Astrocyte (in vitro differentiated cells and primary cell): ENCODE measurements around the gene ESRRB. TPM values are rescaled to one million over a fixed set of nuclear protein-coding genes. Genes with fewer than 3 reads are reported as not detected.

Experiments used
- DNase-seq: peaks from one replicate; pipeline ENCODE4 v3.0.0-alpha.2; 2010; ENCODE audit warnings: low read depth
- FAIRE-seq: peaks from 2 replicates; lab custom pipeline; 2011; peaks lifted over from hg19 to GRCh38; lab: Jason Lieb, UNC
- H2AFZ ChIP-seq: 2 replicates; pipeline ENCODE4 v1.6.0; 2012; ENCODE audit warnings: low read depth, low read length, inconsistent platforms
- H3K27ac ChIP-seq: 2 replicates; pipeline ENCODE4 v1.5.1; 2011; ENCODE audit warnings: low read depth, low read length, inconsistent platforms
- H3K27me3 ChIP-seq: 2 replicates; pipeline ENCODE4 v1.6.0; 2011; ENCODE audit warnings: low read length, inconsistent platforms; ENCODE audit not compliant: insufficient read depth
- H3K36me3 ChIP-seq: 2 replicates; pipeline ENCODE4 v1.5.1; 2011; ENCODE audit warnings: low read length, inconsistent platforms; ENCODE audit not compliant: insufficient read depth
- H3K4me1 ChIP-seq: 2 replicates; pipeline ENCODE4 v1.5.1; 2011; ENCODE audit warnings: low read length, inconsistent platforms; ENCODE audit not compliant: insufficient read depth
- H3K4me2 ChIP-seq: 2 replicates; pipeline ENCODE4 v1.6.0; 2012; ENCODE audit warnings: low read length, inconsistent platforms
- H3K4me3 ChIP-seq: 2 replicates; pipeline ENCODE4 v1.5.1; 2011; ENCODE audit warnings: low read depth, mild to moderate bottlenecking, low read length, inconsistent platforms; ENCODE audit not compliant: insufficient read depth
- H3K79me2 ChIP-seq: 2 replicates; pipeline ENCODE4 v1.6.0; 2012; ENCODE audit warnings: mild to moderate bottlenecking, low read length, inconsistent platforms; ENCODE audit not compliant: insufficient read depth
- H3K9ac ChIP-seq: 2 replicates; pipeline ENCODE4 v1.6.0; 2012; ENCODE audit warnings: mild to moderate bottlenecking, low read length, inconsistent platforms
- H3K9me3 ChIP-seq: 2 replicates; pipeline ENCODE4 v1.5.1; 2012; ENCODE audit warnings: low read depth, mild to moderate bottlenecking, low read length, inconsistent platforms; ENCODE audit not compliant: insufficient read depth
- H4K20me1 ChIP-seq: 2 replicates; pipeline ENCODE4 v1.6.0; 2012; ENCODE audit warnings: low read length, inconsistent platforms; ENCODE audit not compliant: insufficient read depth
- H3K27ac Mint-ChIP-seq: one replicate; pipeline ENCODE4 v1.8.0; 2021; ENCODE audit warnings: mild to moderate bottlenecking, mixed read lengths; ENCODE audit not compliant: unreplicated experiment
- H3K27me3 Mint-ChIP-seq: one replicate; pipeline ENCODE4 v1.8.0; 2021; ENCODE audit warnings: low read depth, mixed read lengths; ENCODE audit not compliant: unreplicated experiment
- H3K36me3 Mint-ChIP-seq: one replicate; pipeline ENCODE4 v1.8.0; 2021; ENCODE audit warnings: low read depth, mixed read lengths; ENCODE audit not compliant: unreplicated experiment
- H3K4me1 Mint-ChIP-seq: one replicate; pipeline ENCODE4 v1.8.0; 2021; ENCODE audit warnings: low read depth, mixed read lengths; ENCODE audit not compliant: unreplicated experiment
- H3K4me3 Mint-ChIP-seq: one replicate; pipeline ENCODE4 v1.8.0; 2021; ENCODE audit warnings: mild to moderate bottlenecking, moderate library complexity, mixed read lengths; ENCODE audit not compliant: unreplicated experiment
- H3K9me3 Mint-ChIP-seq: one replicate; pipeline ENCODE4 v1.8.0; 2021; ENCODE audit warnings: mild to moderate bottlenecking, mixed read lengths; ENCODE audit not compliant: unreplicated experiment
- CTCF ChIP-seq: IDR thresholded peaks from 2 replicates; pipeline ENCODE4 v1.5.1; 2011; ENCODE audit warnings: low read depth, mild to moderate bottlenecking, inconsistent platforms, low read length, moderate library complexity; ENCODE audit not compliant: insufficient read depth
- EZH2 ChIP-seq: IDR thresholded peaks from 2 replicates; pipeline ENCODE4 v1.6.1; 2012; ENCODE audit warnings: mild to moderate bottlenecking, low read length, inconsistent platforms; ENCODE audit not compliant: insufficient read depth
- total RNA-seq: library from RNA; stranded (reverse); gene quantifications from 2 replicates; pipeline ENCODE4 v1.2.1, GENCODE V29; 2021

Gene ESRRB
- total RNA-seq, 1 donor from 2014 or later: not detected

- Histone ChIP-seq H4K20me1 (no peaks in the 10 kb centered on the region), H3K9ac (no peak overlapping the region), H3K4me3 (no peak overlapping the region), H3K27me3 (no peaks in the 10 kb centered on the region), H3K79me2 (no peaks in the 10 kb centered on the region), H2AFZ (no peak overlapping the region), H3K27ac (no peak overlapping the region), H3K36me3 (no peaks in the 10 kb centered on the region), H3K4me1 (no peaks in the 10 kb centered on the region), H3K4me2 (no peak overlapping the region), H3K9me3 (no peaks in the 10 kb centered on the region)
- Mint-ChIP-seq H3K4me1 (peaks cover 3% of the 10 kb centered on the region), H3K27me3 (peaks cover 31% of the 10 kb centered on the region), H3K27ac (no peak overlapping the region), H3K4me3 (no peak overlapping the region), H3K9me3 (no peaks in the 10 kb centered on the region), H3K36me3 (no peaks in the 10 kb centered on the region)
- no peak for DNase-seq
- FAIRE-seq: no peak
- TF ChIP-seq EZH2 (no peak), CTCF (no peak)
These were observed 126.3 kb downstream of the ESRRB start for GRCh38 chr14:76502219-76502618.

GRCh38 chr14:76502638-76503037 lies 126.7 kb downstream of the ESRRB start:
- Mint-ChIP-seq H3K4me3 (no peak overlapping the region), H3K4me1 (peaks cover 3% of the 10 kb centered on the region), H3K27ac (no peak overlapping the region), H3K9me3 (no peaks in the 10 kb centered on the region), H3K36me3 (no peaks in the 10 kb centered on the region), H3K27me3 (peaks cover 31% of the 10 kb centered on the region)
- Histone ChIP-seq H3K4me3 (no peak overlapping the region), H3K4me1 (no peaks in the 10 kb centered on the region), H4K20me1 (no peaks in the 10 kb centered on the region), H3K4me2 (no peak overlapping the region), H3K79me2 (no peaks in the 10 kb centered on the region), H3K27ac (no peak overlapping the region), H3K9ac (no peak overlapping the region), H3K9me3 (no peaks in the 10 kb centered on the region), H2AFZ (no peak overlapping the region), H3K27me3 (no peaks in the 10 kb centered on the region), H3K36me3 (no peaks in the 10 kb centered on the region)
- no peak for TF ChIP-seq EZH2
- no peak for TF ChIP-seq CTCF
- DNase-seq: no peak
- FAIRE-seq: no peak

GRCh38 chr14:76509311-76509710 lies 133.4 kb downstream of the ESRRB start:
- no peak overlapping the region for H3K4me2 ChIP-seq
- H3K4me3 Mint-ChIP-seq: no peak overlapping the region

More at GRCh38 chr14:76509311-76509710, 133.4 kb downstream of the ESRRB start:
- H3K9me3 Mint-ChIP-seq: peaks cover 2% of the 10 kb centered on the region
- Histone ChIP-seq H3K4me1 (no peaks in the 10 kb centered on the region), H3K36me3 (no peaks in the 10 kb centered on the region), H2AFZ (no peak overlapping the region), H3K9me3 (no peaks in the 10 kb centered on the region), H3K9ac (no peak overlapping the region), H3K4me3 (no peak overlapping the region), H4K20me1 (no peaks in the 10 kb centered on the region), H3K27ac (no peak overlapping the region), H3K27me3 (no peaks in the 10 kb centered on the region), H3K79me2 (no peaks in the 10 kb centered on the region)
- H3K4me1 Mint-ChIP-seq: no peaks in the 10 kb centered on the region
- no peak for FAIRE-seq
- peaks cover 4% of the 10 kb centered on the region for H3K36me3 Mint-ChIP-seq
- peaks cover 61% of the 10 kb centered on the region for H3K27me3 Mint-ChIP-seq
- H3K27ac Mint-ChIP-seq: no peak overlapping the region
- DNase-seq: no peak
- no peak for TF ChIP-seq CTCF
- TF ChIP-seq EZH2: no peak
